ENCODE data around the gene ARHGAP27. TPM values are rescaled to one million over a fixed set of nuclear protein-coding genes. Genes with fewer than 3 reads are reported as not detected.

The ARHGAP27 gene
- total RNA-seq, 1 donor from 2014 or later: 26.8 TPM

DNA sequence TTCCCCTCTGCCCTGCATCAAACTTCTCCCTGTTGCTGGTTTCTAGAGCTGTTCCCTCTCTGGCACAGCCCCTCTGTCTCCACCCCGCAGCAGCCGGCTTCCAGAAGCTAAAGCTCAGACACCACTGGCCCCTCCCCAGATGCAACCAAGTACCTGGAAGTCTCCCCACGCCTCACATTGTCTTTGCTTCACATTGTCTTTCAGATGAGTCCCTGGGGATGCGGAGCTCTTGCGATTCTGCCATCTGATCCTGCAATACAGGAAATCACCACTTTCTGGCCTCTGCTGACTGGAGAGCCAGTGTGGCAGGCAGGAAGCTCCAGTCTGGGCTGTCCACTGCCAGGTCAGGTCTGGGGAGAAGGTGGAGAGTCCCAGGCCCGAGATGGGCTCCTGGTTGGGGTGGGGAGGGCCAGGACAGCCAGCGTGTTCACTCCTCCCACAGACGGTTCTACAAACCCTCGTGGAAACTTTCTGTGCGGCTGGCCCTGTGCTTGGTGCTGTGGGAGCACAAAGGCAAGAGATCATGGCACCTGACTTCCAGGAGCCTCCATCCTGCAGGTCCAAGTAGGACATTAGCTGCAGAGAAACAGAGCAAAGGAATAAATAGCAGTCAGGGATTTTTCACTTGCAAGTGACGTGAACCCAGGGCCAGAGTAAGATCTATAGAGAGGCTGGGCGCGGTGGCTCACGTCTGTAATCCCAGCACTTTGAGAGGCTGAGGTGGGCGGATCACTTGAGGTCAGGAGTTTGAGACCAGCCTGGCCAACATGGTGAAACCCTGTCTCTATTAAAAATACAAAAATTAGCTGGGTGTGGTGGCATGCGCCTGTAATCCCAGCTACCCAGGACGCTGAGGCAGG lies 67.9 kb downstream of the ARHGAP27 start:
- Mint-ChIP-seq H3K4me1 (ENCODE audit: unreplicated experiment) (peaks cover 13% of the 10 kb centered on the region), H3K27ac (no peak overlapping the region), H3K36me3 (no peaks in the 10 kb centered on the region), H3K9me3 (no peaks in the 10 kb centered on the region), H3K27me3 (peaks cover 8% of the 10 kb centered on the region), H3K4me3 (no peak overlapping the region)
- DNase-seq (ENCODE audit: extremely low spot score, unreplicated experiment): no peak
- TF ChIP-seq, protein P1, sequence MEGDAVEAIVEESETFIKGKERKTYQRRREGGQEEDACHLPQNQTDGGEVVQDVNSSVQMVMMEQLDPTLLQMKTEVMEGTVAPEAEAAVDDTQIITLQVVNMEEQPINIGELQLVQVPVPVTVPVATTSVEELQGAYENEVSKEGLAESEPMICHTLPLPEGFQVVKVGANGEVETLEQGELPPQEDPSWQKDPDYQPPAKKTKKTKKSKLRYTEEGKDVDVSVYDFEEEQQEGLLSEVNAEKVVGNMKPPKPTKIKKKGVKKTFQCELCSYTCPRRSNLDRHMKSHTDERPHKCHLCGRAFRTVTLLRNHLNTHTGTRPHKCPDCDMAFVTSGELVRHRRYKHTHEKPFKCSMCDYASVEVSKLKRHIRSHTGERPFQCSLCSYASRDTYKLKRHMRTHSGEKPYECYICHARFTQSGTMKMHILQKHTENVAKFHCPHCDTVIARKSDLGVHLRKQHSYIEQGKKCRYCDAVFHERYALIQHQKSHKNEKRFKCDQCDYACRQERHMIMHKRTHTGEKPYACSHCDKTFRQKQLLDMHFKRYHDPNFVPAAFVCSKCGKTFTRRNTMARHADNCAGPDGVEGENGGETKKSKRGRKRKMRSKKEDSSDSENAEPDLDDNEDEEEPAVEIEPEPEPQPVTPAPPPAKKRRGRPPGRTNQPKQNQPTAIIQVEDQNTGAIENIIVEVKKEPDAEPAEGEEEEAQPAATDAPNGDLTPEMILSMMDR (conservative IDR thresholded peaks at IDR 0.05): no peak

DNA sequence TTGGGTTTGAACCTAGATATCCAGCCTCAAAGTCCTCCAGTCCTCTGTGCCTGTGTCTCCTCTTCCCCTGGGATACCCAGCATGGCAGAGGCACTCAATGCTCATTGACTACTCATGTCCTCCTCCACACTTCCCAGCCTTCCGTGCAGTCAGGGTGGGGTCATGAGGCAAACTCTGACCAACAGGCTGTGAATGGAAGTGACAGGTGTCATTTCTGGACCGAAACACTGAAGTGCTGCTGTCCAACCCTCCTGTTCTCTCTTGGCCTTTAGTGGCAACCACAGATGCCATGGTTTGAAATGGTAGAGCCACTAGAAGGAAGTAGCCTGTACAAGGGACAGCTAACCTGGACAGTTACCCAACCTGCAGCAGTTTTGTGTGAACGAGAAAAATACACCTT lies 69.2 kb downstream of the ARHGAP27 start:
- H3K36me3 Mint-ChIP-seq: no peaks in the 10 kb centered on the region
- peaks cover 8% of the 10 kb centered on the region for H3K27me3 Mint-ChIP-seq
- no peak overlapping the region for H3K4me3 Mint-ChIP-seq
- no peak overlapping the region for H3K27ac Mint-ChIP-seq
- no peak for DNase-seq (ENCODE audit: extremely low spot score, unreplicated experiment)
- no peaks in the 10 kb centered on the region for H3K9me3 Mint-ChIP-seq
- TF ChIP-seq, protein P1 (conservative IDR thresholded peaks at IDR 0.05): no peak
- peaks cover 13% of the 10 kb centered on the region for H3K4me1 Mint-ChIP-seq (ENCODE audit: unreplicated experiment)

DNA sequence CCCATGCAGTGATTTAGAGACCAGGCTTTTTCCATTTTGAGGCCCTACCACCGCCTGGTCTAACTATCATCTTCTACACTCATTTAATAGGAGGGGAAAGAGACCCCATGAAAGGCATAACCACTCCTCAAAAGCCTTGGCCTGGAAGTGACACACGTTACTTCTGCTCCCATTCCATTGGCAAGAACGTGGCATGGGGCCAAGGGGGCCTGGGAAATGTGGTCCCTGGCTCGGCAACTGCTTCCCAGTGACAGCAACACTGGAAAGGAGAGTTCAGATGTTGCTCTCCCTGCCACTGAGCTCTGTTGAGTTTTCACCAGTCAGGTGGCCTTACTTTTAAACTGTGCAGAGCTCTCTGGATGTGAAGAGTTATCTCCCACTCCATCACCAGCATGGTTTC lies 70.7 kb downstream of the ARHGAP27 start:
- Mint-ChIP-seq H3K36me3 (no peaks in the 10 kb centered on the region), H3K27me3 (peaks cover 7% of the 10 kb centered on the region), H3K4me1 (ENCODE audit: unreplicated experiment) (peaks cover 13% of the 10 kb centered on the region), H3K4me3 (no peak overlapping the region), H3K27ac (no peak overlapping the region), H3K9me3 (no peaks in the 10 kb centered on the region)
- TF ChIP-seq, protein P1 (conservative IDR thresholded peaks at IDR 0.05): no peak
- no peak for DNase-seq (ENCODE audit: extremely low spot score, unreplicated experiment)

DNA sequence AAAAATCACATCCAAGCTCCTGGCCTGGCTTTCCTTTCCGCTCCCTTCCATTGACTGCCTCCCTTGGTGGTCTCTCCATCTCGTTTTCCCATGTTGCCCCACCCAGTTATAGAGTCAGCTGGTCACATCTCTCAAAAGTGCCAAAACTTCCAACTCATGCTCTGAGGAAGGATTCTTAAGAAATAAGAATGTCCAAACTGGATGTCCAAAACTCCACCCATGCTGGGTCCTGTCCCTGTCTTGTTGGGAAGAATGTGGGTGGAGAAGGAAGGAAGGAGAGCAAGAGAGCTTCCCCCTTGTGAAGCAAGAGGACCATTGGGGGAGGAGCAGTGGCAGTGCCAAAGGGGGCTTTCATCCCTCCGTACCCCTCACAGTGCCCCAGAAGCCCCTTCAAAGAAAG lies 71.2 kb downstream of the ARHGAP27 start:
- Mint-ChIP-seq H3K27me3 (peaks cover 5% of the 10 kb centered on the region), H3K4me1 (ENCODE audit: unreplicated experiment) (peaks cover 13% of the 10 kb centered on the region), H3K27ac (no peak overlapping the region), H3K4me3 (no peak overlapping the region), H3K36me3 (no peaks in the 10 kb centered on the region), H3K9me3 (no peaks in the 10 kb centered on the region)
- no peak for DNase-seq (ENCODE audit: extremely low spot score, unreplicated experiment)
- TF ChIP-seq, protein P1 (conservative IDR thresholded peaks at IDR 0.05): no peak

DNA sequence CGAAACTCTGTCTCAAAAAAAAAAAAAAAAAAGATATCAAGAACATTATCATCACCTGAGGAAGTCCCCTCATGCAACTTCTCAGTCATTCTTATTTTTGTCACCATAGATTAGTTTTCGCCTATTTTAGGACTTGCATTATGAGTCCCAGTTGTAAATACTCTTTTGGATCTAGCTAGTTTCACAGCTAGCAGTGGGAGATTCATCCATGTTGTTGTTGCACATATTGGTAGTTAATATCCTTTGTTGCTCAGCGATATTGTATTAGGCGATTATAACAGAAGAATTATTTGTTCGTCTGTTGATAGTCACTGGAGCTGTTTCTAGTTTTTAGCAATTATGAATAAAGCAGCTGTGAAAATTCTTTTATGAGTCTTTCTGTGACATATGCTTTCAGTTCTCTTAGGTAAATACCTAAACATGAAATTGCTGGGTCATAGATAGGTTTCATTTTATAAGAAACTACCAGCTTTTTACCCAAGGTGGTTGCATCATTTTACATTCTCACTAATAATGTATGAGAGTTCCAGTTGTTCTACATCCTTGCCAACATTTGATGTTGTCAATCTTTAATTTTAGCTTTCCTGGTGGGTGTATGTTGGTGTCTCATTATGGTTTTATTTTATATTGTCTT lies 75.2 kb downstream of the ARHGAP27 start:
- H3K27me3 Mint-ChIP-seq: peaks cover 5% of the 10 kb centered on the region
- TF ChIP-seq, protein P1 (conservative IDR thresholded peaks at IDR 0.05): no peak
- H3K4me1 Mint-ChIP-seq (ENCODE audit: unreplicated experiment): peaks cover 6% of the 10 kb centered on the region
- H3K36me3 Mint-ChIP-seq: no peaks in the 10 kb centered on the region
- no peaks in the 10 kb centered on the region for H3K9me3 Mint-ChIP-seq
- H3K4me3 Mint-ChIP-seq: no peak overlapping the region
- DNase-seq (ENCODE audit: extremely low spot score, unreplicated experiment): no peak
- no peak overlapping the region for H3K27ac Mint-ChIP-seq

Measured in type B pancreatic cell (in vitro differentiated cells).